HG03039 (cell line): ENCODE results near the gene HS3ST6.
"Not testable (repeated sequence)": the region's sequence is repeated elsewhere in the genome, so short reads cannot be mapped to it uniquely, and the experiment has no call there.

Experiments used
- ATAC-seq: cut with Tn5 transposase; IDR thresholded peaks from one replicate; pipeline ENCODE4 v1.9.1; 2021; ENCODE audit warnings: mild to moderate bottlenecking, moderate library complexity; ENCODE audit not compliant: unreplicated experiment

HS3ST6 gene

DNA sequence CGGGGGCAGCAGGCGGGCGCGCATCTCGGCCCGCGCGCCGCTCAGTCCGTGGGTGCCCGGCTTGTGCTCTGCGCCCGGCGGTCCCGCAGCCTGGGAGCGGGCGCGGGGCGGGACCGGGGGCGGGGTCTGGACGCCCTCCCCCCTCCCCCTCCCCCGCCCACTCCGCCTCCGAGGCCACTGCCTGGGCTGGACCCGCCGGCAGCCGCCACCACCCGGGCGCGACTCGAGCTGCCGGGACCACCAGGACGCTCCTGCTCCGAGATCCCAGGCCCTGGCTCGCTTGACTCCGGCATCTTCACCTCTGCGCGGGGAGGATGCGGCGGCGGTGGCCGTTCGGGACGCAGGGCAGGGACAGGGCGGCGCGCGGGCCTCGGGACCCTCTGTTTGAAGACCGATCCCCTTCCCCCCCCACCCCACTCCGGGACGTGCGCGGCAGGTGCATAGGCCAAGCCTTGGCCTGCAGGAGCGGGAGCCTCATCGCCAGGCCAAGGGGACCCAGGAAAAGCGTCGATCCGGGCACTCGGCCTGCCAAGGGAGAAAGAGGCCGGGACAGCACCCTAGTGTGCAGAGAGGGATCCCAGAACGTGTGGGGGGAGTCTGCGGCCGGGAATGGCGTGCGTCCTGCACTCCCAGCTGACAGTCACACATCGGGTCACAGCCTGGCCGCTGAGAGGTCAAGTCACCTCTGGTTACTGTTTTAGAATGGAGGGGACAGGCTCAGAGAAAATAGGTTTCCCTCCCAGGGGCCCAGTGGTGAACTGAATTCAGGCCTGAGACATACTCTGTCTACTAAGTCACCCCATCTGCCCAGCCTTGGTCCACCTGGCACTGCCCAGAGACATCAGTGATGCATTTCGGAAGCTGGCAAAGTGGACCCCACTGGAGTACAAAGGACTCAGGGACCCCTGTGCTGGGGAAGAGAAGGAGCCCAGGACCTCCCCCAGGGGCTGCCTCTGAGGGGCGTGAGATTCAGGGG lies at the start of gene HS3ST6:
Gene HS3ST6 (minus strand): TSS at position 65 of the 976 bp plus-strand sequence. CDS start 92 bp downstream, outside the sequence.
- ATAC-seq, result no peak

- no peak for ATAC-seq
Measured at GRCh38 chr16:1966460-1966859, 48.2 kb upstream of the HS3ST6 start, which contains the start of gene RNF151. Gene RNF151, plus strand, starts transcription at chr16:1966856. Its CDS starts 26 bp downstream, at chr16:1966882.

DNA sequence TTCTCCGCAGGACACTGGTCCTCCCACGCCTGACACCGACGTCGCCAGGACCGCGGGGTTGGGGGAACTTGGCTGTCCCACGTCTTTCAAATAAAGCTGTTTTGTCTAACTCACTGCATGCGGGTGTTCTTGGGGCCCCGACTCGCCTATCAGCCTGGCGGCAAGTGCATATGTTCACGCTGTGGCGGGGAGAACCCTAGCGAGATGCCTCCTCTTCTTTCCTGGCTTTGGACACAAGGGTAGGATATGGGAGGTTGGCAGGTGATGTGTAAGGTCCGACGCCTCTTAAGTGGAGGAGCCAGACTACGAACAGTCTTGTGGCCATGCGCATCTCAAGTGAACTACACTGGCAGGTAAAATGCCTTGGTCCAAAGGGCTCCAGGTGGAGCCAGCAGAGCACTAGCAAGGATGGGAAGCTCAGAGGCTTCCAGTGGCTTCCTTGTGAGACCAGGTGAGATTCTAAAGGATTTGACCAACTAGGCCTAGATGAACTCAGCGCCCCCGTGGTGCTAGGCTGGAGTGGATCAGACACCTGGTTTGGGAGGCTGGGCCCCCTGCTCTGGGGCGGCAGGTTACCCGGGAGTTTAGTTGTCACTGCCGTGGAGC lies 47.3 kb upstream of the HS3ST6 start:
- ATAC-seq, result no peak

- ATAC-seq, result peak; percentile 78
Measured at GRCh38 chr16:1964506-1965395, 46.5 kb upstream of the HS3ST6 start, which contains the start of gene RPS2. Gene RPS2, minus strand, starts transcription at chr16:1964826. Its CDS starts 201 bp downstream, at chr16:1964625.

- no peak for ATAC-seq
Measured at GRCh38 chr16:1963806-1964505, 45.7 kb upstream of the HS3ST6 start.

- ATAC-seq, result not testable (repeated sequence)
Measured at GRCh38 chr16:1962161-1963153, 44.2 kb upstream of the HS3ST6 start.

DNA sequence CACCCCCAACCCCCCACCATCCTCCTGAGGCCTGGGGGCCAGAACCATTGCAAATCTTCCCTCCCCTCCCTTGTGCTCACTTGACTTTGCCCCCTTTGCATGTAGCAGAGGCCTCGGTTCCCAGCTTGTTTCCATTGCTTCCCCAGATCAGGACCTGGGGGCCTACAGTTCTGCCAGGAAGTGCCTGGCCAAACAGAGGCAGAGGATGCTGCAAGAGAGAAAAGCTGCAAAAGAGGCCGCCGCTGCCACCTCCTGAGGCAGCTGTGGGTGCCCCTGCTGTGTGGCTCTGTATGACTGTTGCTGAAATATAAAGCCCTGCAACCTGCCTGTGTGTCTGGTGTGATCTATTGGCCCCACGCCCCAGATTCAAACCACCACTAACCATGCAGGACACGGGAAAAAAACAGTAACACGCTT lies 43.4 kb upstream of the HS3ST6 start:
- no peak for ATAC-seq

DNA sequence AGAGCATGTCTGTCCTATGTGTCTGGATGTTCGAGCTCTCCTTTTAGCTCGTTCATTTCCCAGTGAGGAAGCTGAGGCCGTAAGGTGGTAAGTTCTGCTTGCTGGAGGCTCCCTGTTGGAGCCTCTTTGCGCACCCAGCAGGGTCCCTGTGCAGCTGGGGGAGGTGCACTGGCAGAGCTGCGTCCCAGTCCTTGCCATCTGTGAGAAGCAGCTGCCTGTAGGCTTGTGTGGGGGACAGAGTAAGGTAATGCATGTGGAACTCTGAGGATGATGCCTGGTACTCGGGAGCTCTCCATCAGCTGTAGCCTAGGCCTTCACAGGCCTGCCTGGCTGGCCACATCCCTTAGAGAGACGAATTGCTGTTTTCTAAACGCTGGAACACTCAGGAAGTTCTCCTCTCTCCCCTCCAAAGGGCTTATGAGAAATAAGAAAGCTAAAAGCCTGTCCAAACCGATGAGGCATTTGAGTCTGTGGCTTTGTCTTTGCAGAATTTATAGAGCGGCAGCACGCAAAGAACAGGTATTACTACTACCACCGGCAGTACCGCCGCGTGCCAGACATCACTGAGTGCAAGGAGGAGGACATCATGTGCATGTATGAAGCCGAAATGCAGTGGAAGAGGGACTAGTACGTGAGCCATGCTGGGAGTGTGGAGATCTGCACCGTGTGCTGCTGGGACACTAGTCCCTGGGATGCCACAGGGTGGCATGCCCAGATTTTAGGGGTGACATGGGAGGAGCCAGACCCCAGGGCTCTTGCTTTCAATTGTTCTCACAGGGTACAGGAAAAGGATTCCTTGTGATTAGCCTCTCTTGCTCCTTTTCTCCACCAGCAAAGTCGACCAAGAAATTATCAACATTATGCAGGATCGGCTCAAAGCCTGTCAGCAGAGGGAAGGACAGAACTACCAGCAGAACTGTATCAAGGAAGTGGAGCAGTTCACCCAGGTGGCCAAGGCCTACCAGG lies 42.7 kb upstream of the HS3ST6 start:
- ATAC-seq, result no peak

GRCh38 chr16:1959269-1960039 lies 41.2 kb upstream of the HS3ST6 start, which contains the start of gene NDUFB10:
Gene NDUFB10, plus strand, starts transcription at chr16:1959538. Its CDS starts 87 bp downstream, at chr16:1959625.
- peak; percentile 63 for ATAC-seq

DNA sequence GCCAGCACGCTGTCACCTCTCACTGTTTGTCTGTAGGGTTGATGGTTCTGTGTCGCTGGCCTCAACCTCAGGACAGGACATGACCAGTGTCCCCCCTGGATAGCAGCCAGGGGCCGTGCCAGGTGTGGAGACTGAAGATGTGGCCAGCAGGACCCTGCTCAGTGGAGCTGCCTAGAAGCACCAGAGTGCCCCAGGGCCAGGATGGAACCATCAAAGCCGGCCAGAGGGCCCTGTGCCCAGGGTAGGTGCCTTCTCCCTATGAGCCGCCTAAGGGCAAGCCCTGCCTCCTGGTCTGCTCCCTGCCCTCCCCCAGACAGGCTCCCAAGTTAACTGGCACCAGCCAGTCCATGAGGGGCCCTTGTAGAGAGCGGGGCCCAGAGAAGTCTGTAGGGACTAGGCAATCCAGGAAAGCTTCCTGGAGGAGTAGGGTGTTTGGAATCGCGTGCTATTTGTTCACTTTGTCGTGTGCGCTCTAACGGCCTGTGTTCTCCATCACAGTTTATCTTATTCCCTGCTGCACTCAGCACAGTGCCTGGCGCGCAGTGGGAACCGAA lies 40.6 kb upstream of the HS3ST6 start:
- ATAC-seq, result no peak

DNA sequence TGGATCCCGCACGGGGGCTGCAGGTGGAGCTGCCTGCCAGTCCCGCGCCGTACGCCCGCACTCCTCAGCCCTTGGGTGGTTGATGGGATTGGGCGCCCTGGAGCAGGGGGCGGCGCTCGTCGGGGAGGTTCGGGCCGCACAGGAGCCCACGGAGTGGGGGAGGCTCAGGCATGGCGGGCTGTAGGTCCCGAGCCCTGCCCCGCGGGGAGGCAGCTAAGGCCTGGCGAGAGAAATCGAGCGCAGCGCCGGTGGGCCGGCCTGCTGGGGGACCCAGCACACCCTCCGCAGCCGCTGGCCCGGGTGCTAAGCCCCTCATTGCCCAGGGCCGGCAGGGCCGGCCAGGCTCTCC lies 39.9 kb upstream of the HS3ST6 start:
- not testable (repeated sequence) for ATAC-seq

GRCh38 chr16:1957434-1958142 lies 39.4 kb upstream of the HS3ST6 start:
- ATAC-seq, result not testable (repeated sequence)

DNA sequence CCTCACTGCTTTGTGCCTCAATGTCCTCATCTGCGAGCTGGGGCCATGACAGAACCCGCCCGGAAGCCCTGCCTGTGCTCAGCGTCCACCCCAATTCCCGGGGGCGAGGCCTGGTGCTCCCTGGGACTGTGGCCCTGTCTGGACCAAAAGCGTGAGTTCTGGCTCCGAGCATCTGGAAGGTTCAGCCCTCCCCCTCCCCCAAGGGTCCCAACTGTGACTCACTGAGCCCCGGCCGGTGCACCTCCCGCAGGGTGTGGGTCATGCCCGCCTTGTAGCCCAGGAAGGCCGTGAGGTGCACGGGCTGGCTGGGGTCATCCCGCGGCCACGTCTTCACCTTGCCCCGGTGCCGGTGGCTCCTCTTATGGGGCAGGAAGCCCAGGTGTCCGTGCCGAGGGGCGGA lies 35.5 kb upstream of the HS3ST6 start:
- no peak for ATAC-seq

DNA sequence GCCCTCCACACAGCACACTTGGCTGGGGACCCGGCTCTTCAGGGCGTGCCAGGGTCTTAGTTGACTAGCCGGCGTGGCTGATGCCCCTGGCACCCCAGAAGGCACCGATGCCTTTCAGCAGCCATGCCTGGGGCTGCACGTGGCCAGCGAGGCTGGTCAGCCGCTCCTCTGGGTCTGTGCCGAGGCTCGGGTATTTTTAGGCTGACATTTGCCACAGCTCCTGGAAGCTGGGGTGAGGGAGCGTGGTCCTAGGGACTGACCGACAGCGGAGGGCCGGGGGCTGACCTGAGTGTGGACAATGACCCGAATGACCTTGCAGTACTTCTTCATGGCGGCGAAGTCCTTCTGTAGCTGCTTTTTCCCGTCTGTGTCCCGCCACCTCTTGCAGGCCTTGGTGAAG lies 32.3 kb upstream of the HS3ST6 start:
- no peak for ATAC-seq

DNA sequence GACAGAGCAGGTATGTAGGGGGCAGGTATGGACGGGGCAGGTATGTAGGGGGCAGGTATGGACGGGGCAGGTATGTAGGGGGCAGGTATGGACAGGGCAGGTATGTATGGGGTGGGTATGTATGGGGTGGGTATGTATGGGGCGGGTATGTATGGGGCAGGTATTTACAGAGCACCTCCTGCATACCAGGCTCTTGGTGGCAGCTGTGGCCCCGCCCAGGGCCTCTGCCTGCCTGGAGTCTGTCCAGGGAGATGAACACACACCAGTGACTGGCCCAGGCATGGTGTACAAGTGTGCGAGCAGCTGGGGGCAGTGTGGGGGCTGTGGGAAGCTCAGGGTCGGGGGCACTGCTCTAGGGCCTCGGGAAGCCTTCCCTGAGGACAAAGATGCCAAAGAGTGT lies 31.8 kb upstream of the HS3ST6 start:
- no peak for ATAC-seq

- no peak for ATAC-seq
Measured at GRCh38 chr16:1949507-1949906, 31.3 kb upstream of the HS3ST6 start.
